HG03565 (cell line): Measurements from ENCODE around the gene BBS12.
A peak's percentile ranks its signal among the peaks of the same experiment; 100 is the strongest.

Experiments
- ATAC-seq: cut with Tn5 transposase; IDR thresholded peaks from one replicate; pipeline ENCODE4 v1.9.1; 2021; ENCODE audit warnings: mild to moderate bottlenecking, moderate library complexity; ENCODE audit not compliant: unreplicated experiment

BBS12 gene

GRCh38 chr4:122712782-122713181 lies 19.7 kb upstream of the BBS12 start:
- no peak for ATAC-seq

- no peak for ATAC-seq
Measured at GRCh38 chr4:122715221-122715620, 17.3 kb upstream of the BBS12 start.

- ATAC-seq: peak; percentile 86
Measured at GRCh38 chr4:122716825-122717448, 15.6 kb upstream of the BBS12 start.

GRCh38 chr4:122718281-122718680 lies 14.2 kb upstream of the BBS12 start:
- ATAC-seq: no peak

GRCh38 chr4:122722256-122722655 lies 10.2 kb upstream of the BBS12 start:
- no peak for ATAC-seq

- no peak for ATAC-seq
Measured at GRCh38 chr4:122728856-122729255, 3.6 kb upstream of the BBS12 start.

GRCh38 chr4:122731676-122732075 lies 828 bp upstream of the BBS12 start:
- ATAC-seq: no peak

- ATAC-seq: no peak
Measured at GRCh38 chr4:122733787-122734120, 1.2 kb downstream of the BBS12 start.

- no peak for ATAC-seq
Measured at GRCh38 chr4:122739174-122739573, 6.7 kb downstream of the BBS12 start.

- ATAC-seq: no peak
Measured at GRCh38 chr4:122742933-122743829, 10.7 kb downstream of the BBS12 start.

GRCh38 chr4:122744229-122744628 lies 11.7 kb downstream of the BBS12 start:
- no peak for ATAC-seq

- no peak for ATAC-seq
Measured at GRCh38 chr4:122746485-122746965, 14.0 kb downstream of the BBS12 start.

GRCh38 chr4:122747068-122747467 lies 14.6 kb downstream of the BBS12 start:
- no peak for ATAC-seq

GRCh38 chr4:122747883-122748282 lies 15.4 kb downstream of the BBS12 start:
- no peak for ATAC-seq

- ATAC-seq: no peak
Measured at GRCh38 chr4:122749704-122750454, 17.4 kb downstream of the BBS12 start.

- ATAC-seq: no peak
Measured at GRCh38 chr4:122755675-122756074, 23.2 kb downstream of the BBS12 start.

GRCh38 chr4:122758033-122758432 lies 25.5 kb downstream of the BBS12 start:
- no peak for ATAC-seq

- ATAC-seq: no peak
Measured at GRCh38 chr4:122759639-122760310, 27.3 kb downstream of the BBS12 start.

GRCh38 chr4:122762520-122762919 lies 30.0 kb downstream of the BBS12 start:
- ATAC-seq: peak; percentile 28

GRCh38 chr4:122762966-122763716 lies 30.6 kb downstream of the BBS12 start:
- ATAC-seq: no peak
